A549 (cell line): ENCODE results near the gene PIAS2. TPM values are rescaled to one million over a fixed set of nuclear protein-coding genes. Genes with fewer than 3 reads are reported as not detected.

Experiments
- ATAC-seq, 2 experiments: fragments of 200-7000 bp in 1 of 2; fragments of >200 bp in 1 of 2; cut with Nextera tagmentation in 1 of 2; cut with Tn5 transposase in 1 of 2; 3 replicates each; pipeline versions ENCODE4 v1.8.0 to v1.9.1; 2018 to 2020; ENCODE audit warnings: mild to moderate bottlenecking in 1 of 2, moderate library complexity in 1 of 2
- CTCF ChIA-PET: fragments of 300-600 bp; sonication (Branson Sonifier 250); formaldehyde crosslinking; extraction: SDS; loops from one replicate; lab custom pipeline; 2021; ENCODE audit warnings: antibody characterized with exemption, inconsistent platforms; lab: Yijun Ruan, JAX
- POLR2A ChIA-PET: fragments of 350-600 bp; formaldehyde crosslinking; extraction: SDS; loops from one replicate; lab custom pipeline; 2021; ENCODE audit warnings: antibody characterized with exemption, inconsistent platforms; lab: Yijun Ruan, JAX
- DNase-seq, 2 experiments: peaks; one replicate each; pipeline versions ENCODE4 v3.0.0 to v3.0.0-alpha.2; 2011 to 2016; ENCODE audit warnings: low read depth in 1 of 2, low spot score in 1 of 2
- FAIRE-seq: peaks from 2 replicates; lab custom pipeline; 2011; peaks lifted over from hg19 to GRCh38; lab: Jason Lieb, UNC
- H3K27ac ChIP-seq, 2 experiments: fragments of >200 bp; sonication (Bioruptor Twin); formaldehyde crosslinking; 3 replicates each; pipeline ENCODE4 v1.5.1; 2016 to 2017
- H3K4me1 ChIP-seq: fragments of >200 bp; sonication (Bioruptor Twin); formaldehyde crosslinking; 3 replicates; pipeline ENCODE4 v1.6.1; 2016
- H3K4me2 ChIP-seq: fragments of >200 bp; sonication (Bioruptor Twin); formaldehyde crosslinking; 3 replicates; pipeline ENCODE4 v1.6.1; 2016
- H3K4me3 ChIP-seq: fragments of >200 bp; sonication (Bioruptor Twin); formaldehyde crosslinking; 3 replicates; pipeline ENCODE4 v1.5.1; 2016
- H3K9me3 ChIP-seq: fragments of >200 bp; sonication (Bioruptor Twin); formaldehyde crosslinking; 3 replicates; pipeline ENCODE4 v1.6.1; 2016
- BCL3 ChIP-seq: fragments of >200 bp; sonication (Bioruptor Twin); formaldehyde crosslinking; IDR thresholded peaks from 3 replicates; pipeline ENCODE4 v1.6.1; 2016
- BHLHE40 ChIP-seq: IDR thresholded peaks from 2 replicates; pipeline ENCODE4 v1.6.1; 2012; ENCODE audit warnings: low read depth, low read length, inconsistent platforms
- CBX8 ChIP-seq: fragments of 200-600 bp; sonication (generic); IDR thresholded peaks from 2 replicates; pipeline ENCODE4 v1.6.1; 2016
- EHMT2 ChIP-seq: fragments of 200-600 bp; sonication (generic); IDR thresholded peaks from 2 replicates; pipeline ENCODE4 v1.6.1; 2016; ENCODE audit warnings: antibody characterized with exemption, low read depth, mild to moderate bottlenecking, moderate library complexity
- ESRRA ChIP-seq: fragments of 150-350 bp; IDR thresholded peaks from 2 replicates; pipeline ENCODE4 v1.6.1; 2014; ENCODE audit warnings: mild to moderate bottlenecking, low read length, borderline replicate concordance
- HEYL ChIP-seq: fragments of 250-450 bp; sonication (Bioruptor Pico); IDR thresholded peaks from 2 replicates; pipeline ENCODE4 v1.8.0; 2021; ENCODE audit warnings: mild to moderate bottlenecking, moderate library complexity
- HMGXB4 ChIP-seq: fragments of 250-450 bp; sonication (Bioruptor Pico); IDR thresholded peaks from 2 replicates; pipeline ENCODE4 v1.5.0; 2021; ENCODE audit warnings: mild to moderate bottlenecking, moderate library complexity, borderline replicate concordance
- HOXA7 ChIP-seq: fragments of 250-450 bp; sonication (Bioruptor Pico); IDR thresholded peaks from 2 replicates; pipeline ENCODE4 v1.5.0; 2020; ENCODE audit warnings: mild to moderate bottlenecking, moderate library complexity
- MAZ ChIP-seq: fragments of 150-350 bp; IDR thresholded peaks from 2 replicates; pipeline ENCODE4 v1.6.1; 2014; ENCODE audit warnings: antibody characterized with exemption, low read depth, low read length, borderline replicate concordance
- MYC ChIP-seq: IDR thresholded peaks from 2 replicates; pipeline ENCODE4 v1.6.1; 2012; ENCODE audit warnings: mild to moderate bottlenecking, inconsistent platforms, low read length, improper control_type of control experiment, borderline replicate concordance
- NFE2L2 ChIP-seq: fragments of 150-350 bp; conservative IDR thresholded peaks from 2 replicates; pipeline ENCODE4 v1.6.1; 2014; ENCODE audit warnings: low read length
- NR3C1 ChIP-seq: fragments of >200 bp; sonication (Bioruptor Twin); formaldehyde crosslinking; IDR thresholded peaks from 3 replicates; pipeline ENCODE4 v1.6.1; 2017
- POLR2A ChIP-seq: IDR thresholded peaks from 2 replicates; pipeline ENCODE4 v1.6.1; 2012; ENCODE audit warnings: mild to moderate bottlenecking, low read length
- RARB ChIP-seq: fragments of 250-450 bp; sonication (Bioruptor Pico); IDR thresholded peaks from 2 replicates; pipeline ENCODE4 v1.8.0; 2021; ENCODE audit warnings: mild to moderate bottlenecking, moderate library complexity
- REST ChIP-seq: fragments of 200-600 bp; sonication (generic); IDR thresholded peaks from 2 replicates; pipeline ENCODE4 v1.6.1; 2016; ENCODE audit warnings: antibody characterized with exemption, mild to moderate bottlenecking, moderate library complexity
- RFX5 ChIP-seq: fragments of 450-650 bp; IDR thresholded peaks from 2 replicates; pipeline ENCODE4 v1.7.1; 2014; ENCODE audit warnings: antibody characterized with exemption, mild to moderate bottlenecking, moderate library complexity
- RNF2 ChIP-seq: fragments of 200-600 bp; sonication (generic); IDR thresholded peaks from 2 replicates; pipeline ENCODE4 v1.6.1; 2016; ENCODE audit warnings: low read depth, mild to moderate bottlenecking, antibody characterized with exemption, moderate library complexity, borderline replicate concordance
- SREBF2 ChIP-seq: fragments of 450-650 bp; IDR thresholded peaks from 2 replicates; pipeline ENCODE4 v1.6.1; 2014; ENCODE audit warnings: mild to moderate bottlenecking, moderate library complexity
- WGBS: methylation state at CpG from one replicate; pipeline ENCODE4 v1.1.6; 2017; ENCODE audit errors: missing lambda C conversion rate; 5-methylcytosine and 5-hydroxymethylcytosine counted together
- polyA plus RNA-seq, 4 experiments: library from polyadenylated mRNA; depleted of rRNA in 3 of 4; stranded (reverse); fragments of >200 nt; fragmentation: RNase III in 1 of 4; extraction: RNeasy Plus Mini Kit Qiagen cat#74134 plus additional on column Dnase treatment in 1 of 4; gene quantifications; 2 replicates in 3 of 4; 3 replicates in 1 of 4; pipeline ENCODE4 v1.2.3, GENCODE V29; 2011 to 2017

PIAS2 gene
- polyA plus RNA-seq, 2 of the 4 experiments (the other 2 are of a cell fraction), result 6.7 to 6.8 TPM

- CTCF ChIA-PET, result interaction anchor here (0.9 to 1.1 kb wide), 2 partner anchors 8 to 12 kb away, joined by 3 read pairs; no protein-coding TSS in a partner anchor
- Histone ChIP-seq H3K9me3 (no peaks in the 10 kb centered on the region), H3K4me2 (no peak overlapping the region), H3K4me3 (no peak overlapping the region), H3K4me1 (no peaks in the 10 kb centered on the region), H3K27ac (no peak overlapping the region)
- DNase-seq (no peak), ATAC-seq (no peak), FAIRE-seq (no peak)
- 69% methylated on average over 3 of the region's 3 CpGs for WGBS
- TF ChIP-seq RFX5 (no peak), RNF2 (no peak), REST (no peak), NR3C1 (no peak), EHMT2 (no peak), SREBF2 (no peak), MYC (no peak), RARB (CRISPR knock-in tag) (no peak), HMGXB4 (CRISPR knock-in tag) (no peak), NFE2L2 (no peak), CBX8 (no peak), HOXA7 (no peak), BCL3 (no peak)
- POLR2A ChIA-PET, result no interaction called here
Measured at GRCh38 chr18:46821856-46822711, 95.2 kb downstream of the PIAS2 start.

GRCh38 chr18:46820863-46821262 is 96.4 kb downstream of the PIAS2 start:
- H3K27ac ChIP-seq, result no peak overlapping the region
- H3K9me3 ChIP-seq, result no peaks in the 10 kb centered on the region
- no peaks in the 10 kb centered on the region for H3K4me1 ChIP-seq
- CTCF ChIA-PET, result interaction anchor here (0.9 kb wide), 1 partner anchor 29 kb away, joined by 3 read pairs; no protein-coding TSS in a partner anchor
- no peak for ATAC-seq
- POLR2A ChIA-PET, result no interaction called here
- H3K4me3 ChIP-seq, result no peak overlapping the region
- no peak for DNase-seq
- TF ChIP-seq CBX8 (no peak), HEYL (CRISPR knock-in tag) (no peak), ESRRA (no peak), HOXA7 (no peak), POLR2A (no peak), BHLHE40 (no peak), MAZ (no peak)
- TF ChIP-seq, all 56 proteins: peak for 0
- 91% methylated on average over 6 of the region's 6 CpGs for WGBS
- no peak for FAIRE-seq
- no peak overlapping the region for H3K4me2 ChIP-seq
